ENCODE results near the gene KCNJ15.
A peak's percentile ranks its signal among the peaks of the same experiment; 100 is the strongest.

KCNJ15 gene

GRCh38 chr21:38268864-38269575, 12.2 kb downstream of the KCNJ15 start:
- no peak for DNase-seq

- no peak for DNase-seq
These were observed 12.8 kb downstream of the KCNJ15 start for GRCh38 chr21:38269576-38269936.

- no peak for DNase-seq
These were observed 15.4 kb downstream of the KCNJ15 start for GRCh38 chr21:38272215-38272614.

GRCh38 chr21:38273745-38274542, 17.2 kb downstream of the KCNJ15 start:
- no peak for DNase-seq

- DNase-seq: peak; percentile 99
These were observed 20.8 kb downstream of the KCNJ15 start for GRCh38 chr21:38277501-38278131.

- DNase-seq: no peak
These were observed 23.7 kb downstream of the KCNJ15 start for GRCh38 chr21:38280454-38280853.

GRCh38 chr21:38280867-38281266, 24.1 kb downstream of the KCNJ15 start:
- DNase-seq: no peak

- DNase-seq: no peak
These were observed 26.1 kb downstream of the KCNJ15 start for GRCh38 chr21:38282921-38283320.

- DNase-seq: no peak
These were observed 27.4 kb downstream of the KCNJ15 start for GRCh38 chr21:38284216-38284615.

- DNase-seq: peak; percentile 41
These were observed 30.1 kb downstream of the KCNJ15 start for GRCh38 chr21:38286739-38287471.

GRCh38 chr21:38287476-38287875, 30.7 kb downstream of the KCNJ15 start:
- DNase-seq: no peak

DNA sequence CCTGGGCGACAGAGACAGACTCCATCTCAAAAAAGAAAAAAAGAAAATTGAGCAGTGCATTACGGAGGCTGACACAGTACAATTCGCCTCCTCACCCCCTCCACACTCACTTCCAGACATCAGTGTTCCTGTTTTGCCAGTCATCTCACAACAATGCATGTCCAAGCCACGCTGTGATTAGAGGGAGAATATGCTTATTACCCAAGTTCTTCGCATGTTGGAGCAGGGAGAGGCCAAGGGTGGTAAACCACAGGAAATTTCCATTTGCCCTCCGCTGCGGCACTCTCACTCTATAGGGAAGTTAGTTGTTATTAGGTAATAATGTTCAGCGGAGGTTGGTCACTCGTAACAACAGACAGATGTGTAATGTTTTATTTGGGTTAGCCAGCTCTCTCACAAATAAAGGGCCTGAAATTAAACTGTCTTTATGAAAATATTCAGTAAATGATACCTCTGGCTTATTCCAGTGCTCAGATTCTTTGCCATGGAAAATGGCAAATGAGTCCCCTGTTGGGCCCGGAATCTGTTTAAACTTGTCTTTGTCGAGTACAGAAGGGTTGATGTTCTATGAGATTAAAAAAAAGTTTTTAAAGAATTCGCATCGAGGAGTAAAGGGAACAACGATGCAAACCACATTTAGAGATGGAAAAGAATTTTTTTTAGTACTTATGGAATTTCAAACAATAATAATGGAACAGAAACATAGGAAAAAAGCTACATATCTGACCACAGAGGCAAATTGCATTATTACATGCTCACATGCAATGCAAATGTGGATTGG, 33.1 kb downstream of the KCNJ15 start:
- peak; percentile 86 for DNase-seq

GRCh38 chr21:38290809-38291208, 34.0 kb downstream of the KCNJ15 start:
- no peak for DNase-seq

GRCh38 chr21:38291874-38292273, 35.1 kb downstream of the KCNJ15 start:
- no peak for DNase-seq

- DNase-seq: no peak
These were observed 36.3 kb downstream of the KCNJ15 start for GRCh38 chr21:38293113-38293512.

- DNase-seq: no peak
These were observed 37.0 kb downstream of the KCNJ15 start for GRCh38 chr21:38293765-38294164.

DNA sequence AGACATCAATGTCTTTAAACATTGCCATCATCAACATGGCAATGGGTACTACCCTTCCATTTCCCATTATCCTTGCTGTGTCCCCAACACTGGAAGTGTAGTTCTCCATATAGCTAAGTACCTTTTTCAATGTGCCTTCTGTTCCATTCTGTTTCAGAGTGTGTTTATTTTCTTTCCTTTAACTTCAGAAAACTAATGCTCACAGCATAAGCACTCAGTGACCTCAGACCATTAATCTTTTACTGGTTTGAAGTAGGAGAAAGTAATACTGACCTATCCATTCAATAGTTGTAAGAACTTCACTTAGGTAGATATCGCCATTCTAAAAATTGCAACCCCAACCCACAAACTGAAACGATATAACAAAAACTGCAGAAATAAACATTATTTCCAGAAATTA, 37.8 kb downstream of the KCNJ15 start:
- DNase-seq: no peak

DNA sequence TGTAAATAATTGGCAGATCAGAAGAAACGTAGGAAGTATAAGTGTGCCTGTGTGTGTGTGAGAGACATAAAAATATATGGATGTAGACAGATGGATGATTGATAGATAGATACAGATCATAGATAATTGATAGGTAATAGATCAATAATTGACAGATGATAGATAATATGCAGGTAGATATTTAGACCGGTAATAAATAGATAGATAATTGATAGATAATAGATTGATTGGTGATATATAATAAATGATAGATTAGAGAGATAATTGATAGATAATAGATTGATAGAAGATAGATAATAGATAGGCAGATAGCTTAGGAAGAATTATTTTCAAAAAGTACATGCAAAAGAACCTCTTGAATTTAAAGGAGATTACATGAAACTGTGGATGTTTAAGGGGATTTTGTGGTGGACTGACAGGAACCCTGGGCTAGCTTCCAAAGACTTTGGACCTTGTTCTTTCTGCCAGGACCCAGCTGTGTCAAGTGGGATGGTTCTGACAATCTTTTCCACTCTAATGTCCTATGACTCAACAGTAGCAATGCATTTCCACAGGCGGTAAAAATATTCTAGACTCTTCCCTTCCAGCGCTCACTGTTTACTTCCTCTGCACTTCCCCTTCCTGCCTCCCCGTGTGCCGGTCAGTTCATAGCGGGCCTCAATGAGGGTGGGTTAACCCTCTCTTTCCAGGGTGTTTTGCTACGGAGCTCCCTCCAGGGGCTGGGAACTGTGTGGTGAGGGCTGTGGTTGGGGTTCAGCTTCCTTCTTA, 39.4 kb downstream of the KCNJ15 start:
- no peak for DNase-seq

DNA sequence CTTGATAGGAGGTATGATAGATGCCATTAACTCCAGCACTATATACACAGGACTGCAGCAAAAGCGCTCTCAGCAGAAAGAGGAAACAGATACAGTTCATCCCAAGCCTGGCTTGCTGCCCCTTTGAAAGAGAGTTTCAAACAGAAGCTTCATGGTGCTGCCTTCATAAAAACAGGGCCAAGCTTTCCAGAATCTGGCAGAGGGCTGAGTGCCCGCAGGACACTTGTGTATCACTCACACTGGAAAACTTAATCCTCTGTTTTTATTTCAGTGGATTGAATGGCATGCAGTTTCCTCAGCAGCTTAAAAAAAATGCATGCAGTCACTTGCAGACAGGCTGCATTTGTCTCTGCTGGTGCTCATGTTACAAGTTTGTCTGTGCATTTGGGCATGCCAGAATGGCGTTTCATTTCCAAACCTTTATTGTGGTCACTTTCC, 40.4 kb downstream of the KCNJ15 start:
- DNase-seq: no peak

DNA sequence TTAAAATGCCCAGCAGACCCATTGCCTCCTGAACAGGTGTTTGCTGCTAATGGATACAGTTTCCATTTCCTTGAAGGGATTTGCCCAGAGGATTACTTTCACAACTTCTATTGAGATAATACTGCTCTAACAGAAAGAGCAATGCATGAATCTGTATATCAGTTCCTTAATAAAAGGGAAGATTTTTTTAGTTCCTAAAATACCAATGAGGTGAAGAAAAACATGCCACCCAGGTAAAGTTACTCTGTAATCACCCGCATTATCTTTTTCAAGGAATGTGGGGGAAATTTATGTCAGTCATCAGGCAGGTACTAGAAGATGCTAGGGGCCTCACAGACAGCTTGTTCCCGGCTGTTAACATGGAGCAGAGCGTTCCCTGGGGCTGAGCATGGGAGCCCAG, 41.1 kb downstream of the KCNJ15 start:
- DNase-seq: no peak

DNA sequence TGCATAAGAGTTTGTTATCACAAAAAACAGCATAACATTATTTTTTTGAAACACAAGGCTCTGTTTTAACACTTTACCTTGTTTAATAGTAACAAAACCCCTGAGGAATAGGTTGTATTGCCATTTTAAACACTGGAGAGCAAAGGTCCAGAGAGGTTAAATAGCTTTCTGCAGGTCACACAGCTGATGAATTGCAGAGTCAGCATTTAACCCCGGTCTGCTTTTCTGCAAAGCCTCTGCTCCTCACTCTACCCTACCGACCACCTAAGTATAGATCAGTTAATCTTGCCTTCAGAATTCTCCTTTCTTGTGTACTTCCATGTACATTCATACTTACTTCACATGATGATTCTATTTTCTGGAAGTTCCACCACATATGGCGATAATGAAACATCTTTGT, 42.0 kb downstream of the KCNJ15 start:
- no peak for DNase-seq

DNA sequence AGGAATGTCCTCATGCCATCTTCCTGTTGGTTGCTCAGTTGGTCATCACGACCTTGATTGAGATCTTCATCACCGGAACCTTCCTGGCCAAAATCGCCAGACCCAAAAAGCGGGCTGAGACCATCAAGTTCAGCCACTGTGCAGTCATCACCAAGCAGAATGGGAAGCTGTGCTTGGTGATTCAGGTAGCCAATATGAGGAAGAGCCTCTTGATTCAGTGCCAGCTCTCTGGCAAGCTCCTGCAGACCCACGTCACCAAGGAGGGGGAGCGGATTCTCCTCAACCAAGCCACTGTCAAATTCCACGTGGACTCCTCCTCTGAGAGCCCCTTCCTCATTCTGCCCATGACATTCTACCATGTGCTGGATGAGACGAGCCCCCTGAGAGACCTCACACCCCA, 42.9 kb downstream of the KCNJ15 start:
- no peak for DNase-seq

Measured in kidney glomerular epithelial cell (primary cell).